GM12878 (cell line): ENCODE data around the gene LEKR1. TPM values are rescaled to one million over a fixed set of nuclear protein-coding genes. Genes with fewer than 3 reads are reported as not detected.

Experiments
- ATAC-seq: fragments of 200-7000 bp; cut with Tn5 transposase; 3 replicates; pipeline ENCODE4 v1.9.1; 2020; ENCODE audit warnings: mild to moderate bottlenecking, moderate library complexity
- Bru-seq: library from RNA; stranded (reverse); fragments of 400-500 nt; gene quantifications from one replicate; lab custom pipeline; 2021; lab: Mats Ljungman, UMichigan
- BruChase-seq, 2 experiments: library from RNA; stranded (reverse); fragments of 400-500 nt; gene quantifications; one replicate each; lab custom pipeline; 2021; lab: Mats Ljungman, UMichigan
- BruUV-seq: library from RNA; stranded (reverse); fragments of 400-500 nt; replicated peaks from 2 replicates; lab custom pipeline; 2021; lab: Mats Ljungman, UMichigan
- CTCF ChIA-PET: fragments of 300-600 bp; sonication (Branson Sonifier 250); formaldehyde crosslinking; extraction: SDS; loops from one replicate; lab custom pipeline; 2021; ENCODE audit warnings: inconsistent platforms; lab: Yijun Ruan, JAX
- POLR2A ChIA-PET: fragments of 350-600 bp; formaldehyde crosslinking; extraction: SDS; loops from one replicate; lab custom pipeline; 2021; ENCODE audit warnings: inconsistent platforms; lab: Charles Lee
- RAD21 ChIA-PET: fragments of 300-600 bp; sonication (Branson Sonifier 250); formaldehyde crosslinking; loops from one replicate; lab custom pipeline; 2023; ENCODE audit warnings: antibody characterized with exemption; ENCODE audit not compliant: unreplicated experiment; lab: Charles Lee
- SMC1A ChIA-PET: fragments of 300-600 bp; sonication (Branson Sonifier 250); formaldehyde crosslinking; loops from one replicate; lab custom pipeline; 2023; ENCODE audit not compliant: unreplicated experiment, uncharacterized antibody; lab: Charles Lee
- DNase-seq: peaks from one replicate; pipeline ENCODE4 v3.0.0-alpha.2; 2011; ENCODE audit warnings: low read depth, low spot score
- FAIRE-seq: peaks from 3 replicates; lab custom pipeline; 2011; peaks lifted over from hg19 to GRCh38; lab: Jason Lieb, UNC
- H2AFZ ChIP-seq: 2 replicates; pipeline ENCODE4 v1.6.0; 2011; ENCODE audit warnings: low read depth, low read length, control low read depth; ENCODE audit not compliant: control insufficient read depth
- H3K27ac ChIP-seq: 2 replicates; pipeline ENCODE4 v1.5.1; 2011; ENCODE audit warnings: control low read depth; ENCODE audit not compliant: control insufficient read depth, insufficient read depth
- H3K27me3 ChIP-seq, 2 experiments: replicated peaks in 1 of 2; 2 replicates each; pipeline versions ENCODE4 v1.6.0 to v1.6.1; 2011; ENCODE audit warnings: low read length in 1 of 2; ENCODE audit not compliant: control insufficient read depth in 2 of 2, insufficient read depth in 2 of 2
- H3K36me3 ChIP-seq, 2 experiments: 2 replicates each; pipeline ENCODE4 v1.5.1; 2011; ENCODE audit warnings: low read length in 1 of 2; ENCODE audit not compliant: control insufficient read depth in 2 of 2, insufficient read depth in 2 of 2
- H3K4me1 ChIP-seq: 2 replicates; pipeline ENCODE4 v1.6.1; 2011; ENCODE audit warnings: mild to moderate bottlenecking, low read length, moderate library complexity, mixed read lengths; ENCODE audit not compliant: control insufficient read depth, insufficient read depth
- H3K4me2 ChIP-seq: 2 replicates; pipeline ENCODE4 v1.6.0; 2011; ENCODE audit warnings: control low read depth; ENCODE audit not compliant: control insufficient read depth, insufficient read depth
- H3K4me3 ChIP-seq: fragments of 200-600 bp; sonication (generic); 2 replicates; pipeline ENCODE4 v1.5.1; 2016
- H3K79me2 ChIP-seq: 2 replicates; pipeline ENCODE4 v1.6.0; 2011; ENCODE audit warnings: low read length; ENCODE audit not compliant: control insufficient read depth, insufficient read depth
- H3K9ac ChIP-seq: 2 replicates; pipeline ENCODE4 v1.8.0; 2011; ENCODE audit warnings: low read length, control low read depth, mixed read lengths; ENCODE audit not compliant: control insufficient read depth, insufficient read depth
- H3K9me3 ChIP-seq: replicated peaks from 3 replicates; pipeline ENCODE4 v1.5.1; 2011; ENCODE audit warnings: mild to moderate bottlenecking, low read length; ENCODE audit not compliant: control insufficient read depth, insufficient read depth
- H4K20me1 ChIP-seq: 2 replicates; pipeline ENCODE4 v1.6.0; 2011; ENCODE audit not compliant: control insufficient read depth, insufficient read depth
- ATF3 ChIP-seq: IDR thresholded peaks from 2 replicates; pipeline ENCODE4 v1.6.1; 2011; ENCODE audit warnings: low read depth, mild to moderate bottlenecking, low read length, moderate library complexity, borderline replicate concordance; ENCODE audit errors: extremely low read depth
- CBX3 ChIP-seq: fragments of 200-600 bp; sonication (generic); IDR thresholded peaks from 2 replicates; pipeline ENCODE4 v1.6.1; 2016; ENCODE audit warnings: low read depth, borderline replicate concordance
- CEBPB ChIP-seq, 2 experiments: fragments of 150-350 bp in 1 of 2; IDR thresholded peaks; 2 replicates each; pipeline ENCODE4 v1.6.1; 2012 to 2014; ENCODE audit warnings: low read depth in 2 of 2, low read length in 2 of 2, borderline replicate concordance in 1 of 2, inconsistent platforms in 1 of 2
- CREB1 ChIP-seq: IDR thresholded peaks from 2 replicates; pipeline ENCODE4 v1.6.1; 2012; ENCODE audit warnings: low read depth, mild to moderate bottlenecking, inconsistent platforms
- E4F1 ChIP-seq: fragments of 450-650 bp; IDR thresholded peaks from 2 replicates; pipeline ENCODE4 v1.6.1; 2018; ENCODE audit warnings: borderline replicate concordance, mild to moderate bottlenecking; ENCODE audit not compliant: partially characterized antibody
- EED ChIP-seq: sonication (generic); IDR thresholded peaks from 2 replicates; pipeline ENCODE4 v1.6.1; 2016; ENCODE audit warnings: antibody characterized with exemption, low read depth
- GABPA ChIP-seq: IDR thresholded peaks from 2 replicates; pipeline ENCODE4 v1.6.1; 2014; ENCODE audit warnings: antibody characterized with exemption, low read depth, mild to moderate bottlenecking, inconsistent platforms
- MYB ChIP-seq: fragments of 150-350 bp; IDR thresholded peaks from 2 replicates; pipeline ENCODE4 v1.6.1; 2014; ENCODE audit warnings: mild to moderate bottlenecking, low read depth, low read length, borderline replicate concordance
- NFXL1 ChIP-seq: fragments of 450-650 bp; IDR thresholded peaks from 2 replicates; pipeline ENCODE4 v1.6.1; 2017; ENCODE audit warnings: antibody characterized with exemption, mild to moderate bottlenecking, borderline replicate concordance
- PAX8 ChIP-seq: fragments of 450-650 bp; IDR thresholded peaks from 2 replicates; pipeline ENCODE4 v1.6.1; 2017; ENCODE audit warnings: mild to moderate bottlenecking, moderate library complexity
- RAD51 ChIP-seq: fragments of 450-650 bp; IDR thresholded peaks from 2 replicates; pipeline ENCODE4 v1.6.1; 2016; ENCODE audit warnings: moderate library complexity, mild to moderate bottlenecking, inconsistent platforms
- SIX5 ChIP-seq: IDR thresholded peaks from 2 replicates; pipeline ENCODE4 v1.6.1; 2011; ENCODE audit warnings: mild to moderate bottlenecking, low read depth, low read length, moderate library complexity; ENCODE audit not compliant: severe bottlenecking
- SMAD5 ChIP-seq: IDR thresholded peaks from 2 replicates; pipeline ENCODE4 v1.6.1; 2016; ENCODE audit warnings: antibody characterized with exemption, low read depth
- SP1 ChIP-seq: IDR thresholded peaks from one replicate; pipeline ENCODE4 v1.6.1; 2011; ENCODE audit warnings: low read depth, low read length
- SREBF2 ChIP-seq: IDR thresholded peaks from 2 replicates; pipeline ENCODE4 v1.6.1; 2012; ENCODE audit warnings: mild to moderate bottlenecking, low read length
- WRNIP1 ChIP-seq: IDR thresholded peaks from 2 replicates; pipeline ENCODE4 v1.6.1; 2011; ENCODE audit warnings: low read depth, low read length, improper control_type of control experiment, borderline replicate concordance
- ZNF24 ChIP-seq: fragments of 450-650 bp; IDR thresholded peaks from 2 replicates; pipeline ENCODE4 v1.6.1; 2017; ENCODE audit warnings: antibody characterized with exemption, mild to moderate bottlenecking
- ZZZ3 ChIP-seq: IDR thresholded peaks from 2 replicates; pipeline ENCODE4 v1.6.1; 2011; ENCODE audit warnings: low read depth; ENCODE audit not compliant: control insufficient read depth, insufficient read length
- WGBS: methylation state at CpG from one replicate; pipeline ENCODE4 v1.1.6; 2016; ENCODE audit warnings: low lambda C conversion rate; ENCODE audit not compliant: insufficient replicate concordance, insufficient coverage; ENCODE audit errors: missing lambda C conversion rate; 5-methylcytosine and 5-hydroxymethylcytosine counted together
- in situ Hi-C: fragments of 300-500 bp; cut with MboI; formaldehyde crosslinking; loops from 9 replicates; pipeline ENCODE4 v1.14.3; 2018; ENCODE audit warnings: mixed read lengths
- intact Hi-C: fragments of 100-400 bp; cut with micrococcal nuclease; formaldehyde crosslinking; loops from one replicate; pipeline ENCODE4 v1.14.2; 2022; ENCODE audit not compliant: unreplicated experiment
- long read RNA-seq, 2 experiments: library from polyadenylated mRNA; unstranded; transcript quantifications; one replicate each; pipeline ENCODE4 v2.0.0, GENCODE V29; 2019 to 2020
- polyA minus RNA-seq, 3 experiments: library from RNA; depleted of rRNA, polyadenylated mRNA; stranded (reverse); fragments of >200 nt; gene quantifications; 2 replicates each; pipeline ENCODE4 v1.2.3, GENCODE V29; 2011
- polyA plus RNA-seq, 11 experiments: library from polyadenylated mRNA; depleted of rRNA in 4 of 11; unstranded in 6 of 11; stranded (reverse) in 5 of 11; fragments of >200 nt; fragmentation: Nextera tagmentation in 4 of 11; fragmentation: Illumina TruSeq in 1 of 11; extraction: Ambion mirVana in 4 of 11; extraction: Trizol in 1 of 11; gene quantifications; 1 replicate in 1 of 11; 2 replicates in 10 of 11; pipeline versions ENCODE4 v1.2.1 to v1.2.3, GENCODE V29; 2011 to 2016; ENCODE audit warnings: inconsistent platforms in 2 of 11, missing spikeins in 2 of 11, low read depth in 1 of 11
- total RNA-seq, 4 experiments: library from RNA; depleted of rRNA in 3 of 4; stranded (reverse); fragments of >200 nt in 3 of 4; fragmentation: Illumina TruSeq in 1 of 4; extraction: Trizol in 1 of 4; gene quantifications; 2 replicates each; pipeline versions ENCODE4 v1.2.1 to v1.2.3, GENCODE V29; 2013 to 2021

The LEKR1 gene
- total RNA-seq (2013; cell fraction: nucleolus; rRNA removed), result 13.6 and 45.8 TPM in 2 replicates
- total RNA-seq (2014; rRNA removed), result 0.76 and 1.2 TPM in 2 replicates
- 1.1 and 2.8 TPM in 2 replicates for total RNA-seq (2014; rRNA removed; fragmentation: Illumina TruSeq; extraction: Trizol)
- 1.1 and 1.2 TPM in 2 replicates for total RNA-seq (2021)
- 0.37 TPM for polyA plus RNA-seq (2011; ENCODE audit: low read depth)
- 0.90 and 3.1 TPM in 2 replicates for polyA plus RNA-seq (2011; rRNA removed)
- polyA plus RNA-seq (2011; cell fraction: cytosol; rRNA removed), result 0.33 and 0.84 TPM in 2 replicates
- polyA plus RNA-seq (2011; cell fraction: nucleus; rRNA removed), result 1.1 and 1.7 TPM in 2 replicates
- 0.83 and 1.1 TPM in 2 replicates for polyA plus RNA-seq (2012)
- 0.48 and 2.2 TPM in 2 replicates for polyA plus RNA-seq (2014; fragmentation: Illumina TruSeq; extraction: Trizol)
- polyA plus RNA-seq (2014; fragmentation: Nextera tagmentation; extraction: Ambion mirVana), result 1 to 10 TPM; 1.3 to 1.6 TPM
- polyA plus RNA-seq (2014; rRNA removed), result 1.3 and 1.6 TPM in 2 replicates
- polyA plus RNA-seq (2016; fragmentation: Nextera tagmentation; extraction: Ambion mirVana), result 1 to 10 TPM; 2.6 to 3.2 TPM
- polyA minus RNA-seq (2011; rRNA and poly(A)+ RNA removed), result 2.3 TPM in 2 replicates
- polyA minus RNA-seq (2011; cell fraction: cytosol; rRNA and poly(A)+ RNA removed), result not detected in 2 replicates
- polyA minus RNA-seq (2011; cell fraction: nucleus; rRNA and poly(A)+ RNA removed), result 5.2 and 6.0 TPM in 2 replicates
- Bru-seq, nascent RNA, result percentile 43 among the genes with signal in this experiment
- percentile 38 among the genes with signal in this experiment for BruChase-seq, experiment 1, labeled RNA remaining after a 6-hour chase
- percentile 45 among the genes with signal in this experiment for BruChase-seq, experiment 2, labeled RNA remaining after a 2-hour chase
- long read RNA-seq, experiment 1, result 0 reads
- long read RNA-seq, experiment 2, partial matches to known transcripts, result 0 of 7 reads
- long read RNA-seq, experiment 2, other reads (novel, unspliced or antisense), result 5 of 7 reads

GRCh38 chr3:156826144-156826895, at the start of gene LEKR1:
LEKR1 (plus strand) TSS chr3:156826353; CDS start chr3:156829330, 2,977 bp downstream.
- H3K4me2 ChIP-seq, result peak within 1 kb of the TSS; percentile 75
- peak; percentile 89 for ATAC-seq
- in situ Hi-C loops (loop anchor here (5.0 kb wide), 1 partner anchor 256 kb away; no protein-coding TSS in a partner anchor), intact Hi-C loops (no loop called here)
- H3K9ac ChIP-seq, result peak within 1 kb of the TSS; percentile 78
- peaks cover 9% of the 10 kb centered on the region for H3K79me2 ChIP-seq
- peak within 1 kb of the TSS; percentile 73 for H3K4me3 ChIP-seq
- H2AFZ ChIP-seq, result peak within 1 kb of the TSS; percentile 84
- peak within 1 kb of the TSS; percentile 93 for H3K27ac ChIP-seq
- peak; percentile 44 for DNase-seq
- 2% methylated on average over 58 of the region's 63 CpGs for WGBS
- BruUV-seq, result TSS peak; percentile 87
- RAD21 ChIA-PET, result interaction anchor here (0.6 to 1.1 kb wide), 3 partner anchors 144 to 311 kb away, joined by 3 read pairs; no protein-coding TSS in a partner anchor
- peak; percentile 62 for FAIRE-seq
- no peaks in the 10 kb centered on the region for H4K20me1 ChIP-seq
- H3K27me3 ChIP-seq, result no peaks in the 10 kb centered on the region
- no peaks in the 10 kb centered on the region for H3K9me3 ChIP-seq
- SMC1A ChIA-PET, result interaction anchor here (0.9 to 1.4 kb wide), 2 partner anchors 9 to 17 kb away, joined by 3 read pairs; no protein-coding TSS in a partner anchor
- H3K4me1 ChIP-seq, result peaks cover 7% of the 10 kb centered on the region; the same call in 1 of the 2 replicates
- POLR2A ChIA-PET, result interaction anchor here (1.1 kb wide), 1 partner anchor 9 kb away, joined by 3 read pairs; no protein-coding TSS in a partner anchor
- CTCF ChIA-PET, result interaction anchor here (0.6 to 0.8 kb wide), 2 partner anchors 10 to 122 kb away, joined by 3 read pairs; no protein-coding TSS in a partner anchor
- H3K36me3 ChIP-seq, result no peaks in the 10 kb centered on the region
- TF ChIP-seq MYB (no peak), NFXL1 (no peak), CBX3 (no peak), ATF3 (no peak), CEBPB (IDR thresholded peaks at IDR 0.05; ENCODE audit: borderline replicate concordance in 1 of 2, low read depth in 2 of 2, low read length in 2 of 2) (no peak), ZNF24 (no peak), EED (peak; percentile 59), RAD51 (no peak), SP1 (no peak), WRNIP1 (no peak), ZZZ3 (no peak), E4F1 (no peak), GABPA (no peak), SIX5 (no peak), SMAD5 (peak; percentile 48), SREBF2 (no peak), CREB1 (peak; percentile 98), PAX8 (no peak)
